K562 (cell line): Measurements from ENCODE around the gene POU3F3. TPM values are rescaled to one million over a fixed set of nuclear protein-coding genes. Genes with fewer than 3 reads are reported as not detected.

ENCODE experiments used
- CHCHD3 ChIP-seq: fragments of 250-450 bp; sonication (Bioruptor Pico); IDR thresholded peaks from 2 replicates; pipeline ENCODE4 v2.1.2; 2022; ENCODE audit warnings: mild to moderate bottlenecking
- HDAC2 ChIP-seq: fragments of 450-650 bp; IDR thresholded peaks from 2 replicates; pipeline ENCODE4 v1.6.1; 2016; ENCODE audit warnings: mild to moderate bottlenecking
- PHF8 ChIP-seq: fragments of 200-600 bp; sonication (generic); IDR thresholded peaks from 2 replicates; pipeline ENCODE4 v1.6.1; 2012; ENCODE audit warnings: mixed run types, mild to moderate bottlenecking, inconsistent platforms, low read length, moderate library complexity, borderline replicate concordance
- SOX6 ChIP-seq: fragments of 450-650 bp; IDR thresholded peaks from 2 replicates; pipeline ENCODE4 v1.6.1; 2014; ENCODE audit warnings: mild to moderate bottlenecking
- TEAD1 ChIP-seq, 2 experiments: fragments of 450-650 bp in 1 of 2; sonication (generic) in 1 of 2; formaldehyde crosslinking; IDR thresholded peaks; 2 replicates each; pipeline versions ENCODE4 v1.4.0 to v1.8.0; 2020 to 2022; ENCODE audit warnings: mild to moderate bottlenecking in 2 of 2, missing genetic modification reagents in 1 of 2
- U2AF1 ChIP-seq: fragments of 200-400 bp; formaldehyde crosslinking; optimal IDR thresholded peaks from 2 replicates; pipeline ENCODE3; 2017; ENCODE audit warnings: mild to moderate bottlenecking, low read depth, low read length, moderate library complexity
- ZBTB7A ChIP-seq: IDR thresholded peaks from 2 replicates; pipeline ENCODE4 v1.6.1; 2011; ENCODE audit warnings: low read depth, mild to moderate bottlenecking, low read length, moderate library complexity, borderline replicate concordance; ENCODE audit not compliant: control insufficient read depth
- polyA plus RNA-seq, 8 experiments: library from polyadenylated mRNA; depleted of rRNA in 4 of 8; stranded (reverse) in 5 of 8; unstranded in 3 of 8; fragments of >200 nt; fragmentation: Nextera tagmentation in 2 of 8; fragmentation: Illumina TruSeq in 1 of 8; extraction: Ambion mirVana in 2 of 8; extraction: Trizol in 1 of 8; gene quantifications; 2 replicates each; pipeline versions ENCODE4 v1.2.1 to v1.2.3, GENCODE V29; 2011 to 2014; ENCODE audit warnings: inconsistent platforms in 1 of 8, missing spikeins in 1 of 8
- total RNA-seq, 7 experiments: library from RNA; depleted of rRNA in 6 of 7; stranded (reverse); fragments of >200 nt in 6 of 7; fragmentation: Illumina TruSeq in 2 of 7; extraction: Trizol in 2 of 7; gene quantifications; 2 replicates each; pipeline versions ENCODE4 v1.2.1 to v1.2.3, GENCODE V29; 2011 to 2021; ENCODE audit warnings: low replicate concordance in 1 of 7
- TF ChIP-seq, protein P1 (sequence below): fragments of 200-800 bp; sonication (Bioruptor generic); IDR thresholded peaks from 2 replicates; pipeline ENCODE4 v1.6.1; 2017; ENCODE audit warnings: missing genetic modification characterization, missing compliant biosample characterization

The POU3F3 gene
- total and polyA plus RNA-seq, 9 of the 15 experiments (the other 6 are each of a cell fraction or from before 2014, with no cell fraction given): not detected

DNA sequence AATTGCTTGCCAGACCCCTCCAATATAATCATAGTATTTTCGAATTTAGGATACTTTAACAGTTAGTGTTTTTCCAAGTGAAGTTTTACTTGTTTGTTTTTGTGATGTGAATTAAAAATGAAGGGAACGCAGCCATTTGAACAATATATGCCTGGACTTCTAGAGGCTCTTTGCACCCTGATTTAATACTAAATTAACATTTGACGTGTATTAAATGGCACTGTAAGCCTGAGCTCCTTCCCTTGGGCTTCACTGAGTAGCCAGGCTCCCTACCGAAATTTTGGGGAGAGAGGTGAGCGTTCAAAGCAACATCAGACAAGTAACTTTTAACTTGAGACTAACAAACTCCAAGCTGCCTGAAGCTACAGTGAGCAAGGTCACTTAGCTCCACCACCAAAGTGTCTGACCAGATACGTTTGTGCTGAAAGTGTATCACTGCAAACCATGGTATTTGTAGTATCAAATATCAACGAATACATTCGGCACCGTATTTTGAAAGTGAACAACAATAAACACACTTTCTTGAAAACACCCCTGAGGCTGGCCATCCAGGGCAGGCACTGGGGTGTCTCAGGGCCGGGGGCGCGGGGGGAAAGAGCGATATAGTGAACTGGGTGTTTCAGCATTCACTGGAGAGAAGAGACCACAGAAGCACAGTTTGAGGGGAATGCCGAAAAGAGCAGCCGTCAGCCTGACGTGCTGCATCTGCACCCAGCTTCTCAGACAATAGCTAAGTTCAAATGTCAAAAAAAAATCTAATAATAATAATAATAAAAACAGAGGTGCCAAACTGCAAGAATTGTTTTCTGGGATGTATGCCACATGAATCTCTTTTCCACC is 7.7 kb upstream of the POU3F3 start (continued):
- no peak for TF ChIP-seq TEAD1 (CRISPR knock-in tag; IDR thresholded peaks at IDR 0.05)
- TF ChIP-seq CHCHD3 (CRISPR knock-in tag): no peak
- TF ChIP-seq HDAC2: no peak
- TF ChIP-seq ZBTB7A: no peak
- TF ChIP-seq, protein P1, sequence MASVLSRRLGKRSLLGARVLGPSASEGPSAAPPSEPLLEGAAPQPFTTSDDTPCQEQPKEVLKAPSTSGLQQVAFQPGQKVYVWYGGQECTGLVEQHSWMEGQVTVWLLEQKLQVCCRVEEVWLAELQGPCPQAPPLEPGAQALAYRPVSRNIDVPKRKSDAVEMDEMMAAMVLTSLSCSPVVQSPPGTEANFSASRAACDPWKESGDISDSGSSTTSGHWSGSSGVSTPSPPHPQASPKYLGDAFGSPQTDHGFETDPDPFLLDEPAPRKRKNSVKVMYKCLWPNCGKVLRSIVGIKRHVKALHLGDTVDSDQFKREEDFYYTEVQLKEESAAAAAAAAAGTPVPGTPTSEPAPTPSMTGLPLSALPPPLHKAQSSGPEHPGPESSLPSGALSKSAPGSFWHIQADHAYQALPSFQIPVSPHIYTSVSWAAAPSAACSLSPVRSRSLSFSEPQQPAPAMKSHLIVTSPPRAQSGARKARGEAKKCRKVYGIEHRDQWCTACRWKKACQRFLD (CRISPR knock-in tag): no peak
- TF ChIP-seq SOX6: no peak
- TF ChIP-seq PHF8: no peak
- no peak for TF ChIP-seq U2AF1
